GM21723 (cell line): ENCODE measurements around the gene GMCL2.

Source experiments
- ATAC-seq: cut with Tn5 transposase; IDR thresholded peaks from one replicate; pipeline ENCODE4 v1.9.1; 2021; ENCODE audit warnings: mild to moderate bottlenecking, moderate library complexity; ENCODE audit not compliant: unreplicated experiment

The GMCL2 gene

GRCh38 chr5:178222292-178222691 is 35.1 kb upstream of the GMCL2 start:
- ATAC-seq, result no peak

GRCh38 chr5:178221853-178222252 is 34.7 kb upstream of the GMCL2 start:
- no peak for ATAC-seq

DNA sequence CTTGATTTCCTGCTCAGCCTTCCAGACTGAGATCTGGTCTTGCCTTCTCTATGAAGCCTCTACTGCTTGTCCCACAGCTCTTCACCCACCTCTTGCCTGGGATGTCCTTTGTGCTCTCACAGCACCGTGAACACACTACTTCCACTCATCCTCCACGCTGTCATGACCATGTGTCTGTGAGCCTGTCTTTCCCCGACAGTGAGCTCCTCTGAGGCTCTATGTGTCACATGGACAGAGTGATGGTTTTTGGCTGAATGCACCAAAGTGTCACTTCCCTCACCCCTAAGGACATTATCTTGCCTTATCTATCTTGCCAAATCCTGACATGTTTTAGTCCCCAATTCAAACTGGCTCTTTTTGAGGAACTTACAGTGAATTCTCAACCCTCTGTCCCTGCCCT is 34.1 kb upstream of the GMCL2 start:
- ATAC-seq, result no peak

- ATAC-seq, result no peak
Observed at GRCh38 chr5:178218827-178219226, 31.7 kb upstream of the GMCL2 start.

GRCh38 chr5:178218237-178218776 is 31.1 kb upstream of the GMCL2 start:
- ATAC-seq, result no peak

GRCh38 chr5:178216779-178217178 is 29.6 kb upstream of the GMCL2 start:
- ATAC-seq, result no peak

GRCh38 chr5:178216088-178216534 is 28.9 kb upstream of the GMCL2 start:
- no peak for ATAC-seq

DNA sequence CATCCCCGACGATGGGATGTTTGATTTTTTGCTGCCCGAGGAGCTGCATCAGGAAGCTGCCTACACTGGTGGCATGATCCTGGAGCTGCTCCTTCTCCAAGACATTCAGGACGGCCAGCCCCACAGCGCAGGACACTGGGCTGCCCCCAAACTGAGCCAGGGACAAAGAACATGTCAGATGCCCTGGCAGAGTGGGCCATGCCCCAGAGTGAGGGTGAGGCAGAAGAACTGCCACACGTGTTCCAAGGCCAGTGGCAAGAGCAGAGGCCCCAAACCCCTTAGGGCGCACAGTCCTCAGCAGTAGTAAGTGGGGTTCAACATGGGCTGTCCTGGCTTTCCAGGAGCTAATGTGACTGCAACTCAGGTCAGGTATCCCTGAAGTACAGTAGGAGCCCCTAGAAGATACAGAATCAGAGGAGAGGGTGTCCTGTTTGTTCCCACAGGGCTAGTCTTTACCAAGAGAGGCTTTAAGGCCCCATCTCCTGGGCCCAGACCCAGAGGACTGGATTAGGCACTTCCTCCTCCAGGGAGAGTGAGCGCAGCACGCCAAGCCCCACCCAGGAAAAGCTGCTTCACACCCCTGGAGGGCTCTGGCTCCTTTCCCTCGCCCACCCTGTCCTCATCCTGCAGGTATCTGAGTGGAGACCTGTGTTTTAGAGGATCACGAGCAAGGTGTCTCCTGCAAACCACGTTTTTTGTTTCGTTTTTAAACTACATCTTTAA is 28.3 kb upstream of the GMCL2 start:
- ATAC-seq, result no peak

DNA sequence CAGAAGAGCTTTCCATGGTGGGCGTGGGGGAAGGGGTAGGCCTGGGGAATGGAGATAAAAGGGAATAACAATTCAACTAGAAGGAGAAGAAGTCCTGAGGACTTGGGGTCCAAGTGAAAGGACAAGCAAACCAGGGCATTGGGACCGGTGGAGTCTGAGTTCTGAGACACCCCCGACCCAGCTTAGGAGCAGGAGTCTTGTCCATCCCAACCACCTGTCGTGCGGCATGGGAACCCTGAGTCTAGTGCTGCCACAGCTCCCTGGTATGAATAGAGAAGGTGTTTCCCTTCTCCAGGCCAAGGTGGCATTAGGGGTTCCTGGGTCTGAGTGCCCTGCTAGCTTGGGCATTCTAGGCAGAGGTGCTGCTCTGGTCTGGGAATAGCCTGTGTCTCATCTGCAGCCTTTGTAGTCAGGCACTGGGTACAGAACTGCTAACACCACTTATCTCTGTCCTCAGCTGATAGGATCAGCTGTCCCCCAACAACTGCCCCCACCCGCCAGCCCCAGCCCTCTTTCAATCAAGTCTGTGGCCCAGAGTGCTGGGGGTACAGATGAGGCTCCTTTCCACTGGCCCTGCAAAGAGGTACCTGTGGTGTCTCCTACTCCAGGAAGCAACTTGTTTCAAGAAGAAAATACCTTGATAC is 27.1 kb upstream of the GMCL2 start:
- no peak for ATAC-seq

- no peak for ATAC-seq
Observed at GRCh38 chr5:178213748-178214151, 26.6 kb upstream of the GMCL2 start.

GRCh38 chr5:178213003-178213461 is 25.9 kb upstream of the GMCL2 start:
- no peak for ATAC-seq

DNA sequence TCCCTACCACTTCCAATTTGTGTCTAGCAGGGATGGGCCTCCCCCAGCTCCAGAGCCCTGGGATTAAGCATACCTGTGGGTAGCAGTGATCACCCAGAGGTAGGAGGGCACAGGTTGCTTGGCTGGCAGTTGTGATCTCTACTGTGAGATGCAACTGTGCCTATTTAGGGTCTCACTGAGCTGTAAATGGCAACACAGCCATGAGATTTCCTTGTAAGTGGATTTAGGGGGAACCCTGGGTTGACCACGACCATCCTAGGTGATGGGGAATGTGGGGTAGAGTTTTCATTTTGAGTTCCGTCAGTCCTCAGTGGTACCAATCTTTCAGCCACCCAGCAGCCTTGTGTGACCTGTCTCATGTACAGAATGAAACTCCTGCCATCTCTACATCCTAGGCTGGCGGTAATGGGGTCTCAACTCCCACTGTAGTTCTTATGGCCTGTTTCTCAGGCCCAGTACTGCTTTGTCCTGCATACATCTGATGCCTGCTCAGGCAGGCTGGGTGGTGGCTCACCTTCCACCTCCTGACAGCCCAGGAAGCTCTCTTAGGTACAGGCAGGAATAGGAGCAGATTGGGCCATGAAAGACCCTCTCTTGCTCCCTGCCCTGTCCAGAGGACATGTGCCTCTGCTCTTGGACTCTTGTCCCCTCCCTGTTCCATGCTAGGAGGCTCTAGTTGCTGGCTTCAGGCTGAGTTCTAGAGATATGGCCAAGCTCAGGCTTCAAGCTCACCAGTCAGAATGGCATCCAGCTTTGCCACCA is 25.3 kb upstream of the GMCL2 start:
- no peak for ATAC-seq

DNA sequence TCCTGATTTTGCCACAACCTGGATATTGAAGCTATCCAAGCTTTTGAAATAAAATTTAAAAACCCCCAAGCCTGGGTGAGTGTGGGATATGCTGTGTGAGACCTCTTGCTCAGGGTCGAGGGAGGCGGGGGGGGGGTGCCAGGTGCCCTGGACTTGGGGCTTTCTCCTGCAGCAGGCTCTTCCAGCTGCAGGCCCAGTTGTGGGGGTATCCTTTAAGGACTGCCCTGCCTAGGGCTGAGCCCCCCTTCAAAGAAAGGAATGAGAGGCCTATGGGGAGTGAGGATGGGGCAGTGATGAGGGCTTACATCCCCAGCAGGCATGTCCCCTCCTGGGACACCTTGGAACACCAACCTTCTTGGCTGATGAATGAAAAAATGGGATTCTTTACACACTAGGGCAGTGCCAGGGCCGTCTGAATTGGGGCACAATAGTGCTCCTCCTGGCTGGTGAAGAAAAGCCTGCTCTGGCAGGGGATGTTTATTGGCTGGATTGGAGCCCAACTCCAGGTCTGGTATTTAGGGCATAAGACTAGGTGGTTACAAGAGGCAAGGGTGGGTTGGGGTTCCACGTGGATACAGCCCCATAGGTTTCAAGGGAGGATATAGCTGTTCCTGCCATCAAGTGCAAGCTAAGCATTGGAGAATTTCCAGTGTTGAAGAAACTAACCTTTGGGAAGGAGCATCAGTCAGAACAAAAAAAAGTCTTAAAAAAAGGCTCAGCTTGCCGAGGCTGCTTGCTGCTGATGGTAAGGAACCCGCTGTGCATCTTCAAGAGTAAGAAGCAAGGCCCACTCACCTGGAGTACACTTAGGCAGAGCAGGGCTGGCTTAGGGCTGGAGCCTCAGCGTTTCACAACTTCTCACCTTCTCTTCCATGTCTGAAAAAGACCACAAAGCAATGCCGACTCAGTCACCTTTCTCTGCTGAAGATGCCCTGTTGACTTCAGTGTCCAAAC is 24.2 kb upstream of the GMCL2 start:
- ATAC-seq, result no peak

GRCh38 chr5:178210686-178211085 is 23.5 kb upstream of the GMCL2 start:
- ATAC-seq, result no peak

- no peak for ATAC-seq
Observed at GRCh38 chr5:178210073-178210535, 22.9 kb upstream of the GMCL2 start.

- ATAC-seq, result no peak
Observed at GRCh38 chr5:178209334-178210072, 22.3 kb upstream of the GMCL2 start.

DNA sequence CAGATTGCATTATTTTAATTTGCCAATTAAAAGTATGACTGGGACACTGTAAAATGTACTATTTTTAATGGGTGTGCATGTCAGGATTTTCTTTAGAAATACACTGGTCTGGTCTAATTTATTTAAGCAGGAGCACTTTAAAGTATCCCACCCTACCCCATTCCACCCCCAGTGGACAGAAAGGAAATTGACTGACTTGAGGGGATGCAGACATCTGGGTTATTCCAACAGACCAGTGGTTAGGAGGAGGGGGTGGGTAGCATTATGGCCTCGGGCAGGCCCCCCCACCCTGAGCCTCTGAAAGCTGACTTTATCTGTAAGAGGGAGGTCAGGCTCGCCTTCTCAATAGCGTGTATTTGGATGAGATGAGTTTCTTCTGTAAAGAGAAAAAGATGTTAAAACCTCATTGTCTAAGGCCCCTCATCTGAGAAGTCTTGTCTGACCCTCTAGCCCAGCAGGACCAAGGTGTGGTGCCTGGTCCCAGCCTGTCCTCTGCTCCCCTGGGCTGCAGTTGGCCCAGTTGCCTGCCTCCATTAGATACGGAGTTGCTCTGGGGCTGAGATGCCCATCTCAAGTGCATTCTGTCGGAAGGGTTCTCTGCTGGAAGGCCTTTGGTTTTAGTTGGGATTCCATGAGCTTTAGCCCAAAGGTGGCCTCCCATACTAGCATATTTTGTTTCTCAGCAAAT is 21.5 kb upstream of the GMCL2 start:
- ATAC-seq, result no peak

DNA sequence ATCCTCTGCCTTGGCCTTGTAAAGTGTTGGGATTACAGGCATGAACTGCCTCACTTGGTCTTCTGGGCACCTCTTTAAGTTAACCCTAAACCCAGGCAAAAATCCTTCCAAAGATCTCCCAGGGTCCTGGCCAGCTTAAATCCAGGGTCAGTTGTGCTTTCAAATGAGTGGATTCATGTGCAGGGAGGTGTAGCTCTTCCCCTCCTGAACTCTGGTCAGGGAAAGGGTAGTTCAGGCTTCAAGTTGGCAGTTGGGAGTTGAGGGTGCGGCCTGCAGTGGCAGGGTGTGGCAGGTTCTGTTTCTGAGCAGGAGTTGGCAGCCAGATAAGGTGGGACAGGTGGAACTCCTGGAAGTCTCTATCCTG is 20.7 kb upstream of the GMCL2 start:
- ATAC-seq, result no peak
